GM03348 (cell line): ENCODE results near the gene SCN2B.

ENCODE experiments used
- DNase-seq: peaks from one replicate; pipeline ENCODE4 v3.0.0; 2012; ENCODE audit warnings: low spot score

SCN2B gene

GRCh38 chr11:118132385-118133151 is 43.9 kb downstream of the SCN2B start:
- DNase-seq, result no peak

DNA sequence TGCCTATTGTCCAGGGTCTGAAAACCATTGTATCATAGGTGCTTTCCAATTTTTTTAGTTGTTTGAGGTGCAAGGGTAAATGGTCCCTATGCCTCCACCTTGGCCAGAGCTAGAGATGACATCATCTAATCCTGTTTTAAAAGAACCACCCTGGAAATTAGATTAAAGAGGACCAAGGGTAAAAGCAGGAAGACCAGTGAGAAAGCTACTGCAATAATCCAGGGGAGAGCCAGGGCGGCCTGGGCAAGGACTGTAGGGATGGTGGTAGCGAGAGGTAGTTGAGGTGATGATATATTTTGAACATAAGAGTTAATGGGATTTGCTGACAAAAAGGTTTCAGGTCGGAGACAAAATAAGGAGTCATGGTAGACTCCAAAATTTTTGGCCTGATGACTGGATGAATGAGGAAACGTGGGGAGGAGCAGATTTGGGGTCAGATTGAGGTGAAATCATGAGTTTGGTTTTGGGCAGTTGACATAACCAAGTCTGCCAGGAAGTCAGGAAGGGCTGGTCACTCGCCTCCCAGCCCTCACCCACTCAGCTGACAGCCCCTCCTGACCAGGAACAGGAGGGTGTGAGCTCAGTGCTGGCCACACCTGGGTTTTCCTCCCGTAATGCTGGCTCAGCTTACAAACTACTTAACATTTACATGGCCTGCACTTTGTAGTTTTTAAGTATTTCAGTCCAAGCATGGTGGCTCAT is 46.8 kb downstream of the SCN2B start:
- DNase-seq, result no peak

DNA sequence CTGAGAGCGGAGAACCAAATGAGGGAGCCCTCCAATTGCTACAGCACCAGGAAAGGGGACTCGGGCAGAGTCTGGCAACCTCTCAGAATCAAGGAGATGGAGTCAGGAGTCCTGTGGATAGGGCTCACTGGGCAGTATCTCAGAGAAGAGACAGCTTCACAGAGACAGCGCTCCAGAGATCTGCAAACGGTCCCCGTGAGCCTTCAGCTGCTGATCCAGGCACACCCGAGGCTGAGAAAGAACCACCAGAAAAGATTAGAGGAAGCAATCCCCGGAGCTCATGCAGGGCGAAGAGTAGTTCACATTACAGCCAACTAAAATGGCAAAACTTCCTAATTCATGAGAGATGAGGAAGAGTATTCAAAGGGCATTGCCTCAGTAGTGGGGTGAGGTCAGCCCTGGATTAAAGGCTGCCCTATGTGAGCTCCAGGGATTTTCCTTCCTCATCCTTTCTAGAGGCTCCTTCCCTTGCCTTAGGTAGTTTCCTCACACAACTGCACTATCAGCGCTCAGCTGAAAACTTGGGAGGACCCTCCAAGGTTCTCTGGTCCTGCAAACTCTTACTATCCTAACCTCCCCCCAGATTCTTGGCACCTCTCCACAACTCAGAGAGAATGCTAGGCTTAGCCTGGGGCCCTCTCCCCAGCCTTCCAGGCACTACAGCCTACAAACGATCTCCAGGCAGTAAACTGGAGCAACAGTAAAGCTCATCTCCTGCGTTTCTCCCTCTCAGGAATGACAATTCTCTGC is 47.5 kb downstream of the SCN2B start:
- no peak for DNase-seq

DNA sequence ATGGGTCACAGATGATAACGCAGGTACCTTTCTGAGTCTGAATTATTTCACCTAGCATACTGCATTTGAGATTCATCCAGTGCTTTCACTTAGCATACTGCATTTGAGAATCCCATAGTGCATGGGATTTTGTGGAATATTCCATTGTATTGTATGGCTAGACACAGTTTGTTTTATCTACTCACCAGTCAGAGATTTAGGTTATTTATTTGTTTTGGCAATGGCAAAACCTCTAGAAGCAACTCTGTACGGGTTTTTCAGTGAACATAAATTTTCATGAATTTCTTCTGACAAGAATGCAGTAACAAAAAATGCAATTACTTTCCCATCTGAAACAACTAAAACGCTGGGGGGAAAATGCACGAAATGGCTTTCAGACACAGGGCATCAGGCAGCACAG is 48.1 kb downstream of the SCN2B start:
- DNase-seq, result no peak

GRCh38 chr11:118126082-118126838 is 50.2 kb downstream of the SCN2B start:
- DNase-seq, result no peak

DNA sequence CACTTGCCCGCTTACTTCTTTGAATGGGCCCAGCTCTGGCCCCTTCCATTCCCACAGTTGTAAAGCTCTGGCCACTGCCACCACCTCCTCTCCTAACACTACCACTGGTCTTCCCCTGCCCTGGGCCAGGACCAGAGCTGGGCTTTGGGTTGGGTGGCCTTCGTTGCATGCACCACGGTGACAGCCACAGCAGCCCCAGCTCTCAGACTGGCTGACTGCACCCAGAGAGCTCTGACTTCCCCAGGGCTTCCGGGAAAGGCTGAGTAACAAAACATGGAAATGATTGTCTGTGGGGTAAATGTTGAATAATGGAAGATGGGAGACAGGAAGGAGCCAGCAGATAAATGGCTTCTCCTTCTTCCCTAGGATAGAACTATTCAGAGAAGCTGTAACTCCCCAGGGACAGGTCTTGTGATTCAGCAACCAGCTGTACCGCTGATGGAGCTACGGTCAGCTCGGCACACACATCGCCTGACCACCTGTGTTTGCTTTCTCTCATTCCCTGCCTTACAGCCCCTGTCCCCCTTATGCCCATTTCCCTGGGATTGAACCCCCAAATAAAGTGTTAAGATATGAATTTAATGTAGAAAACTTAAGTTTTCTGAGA is 51.4 kb downstream of the SCN2B start:
- no peak for DNase-seq

DNA sequence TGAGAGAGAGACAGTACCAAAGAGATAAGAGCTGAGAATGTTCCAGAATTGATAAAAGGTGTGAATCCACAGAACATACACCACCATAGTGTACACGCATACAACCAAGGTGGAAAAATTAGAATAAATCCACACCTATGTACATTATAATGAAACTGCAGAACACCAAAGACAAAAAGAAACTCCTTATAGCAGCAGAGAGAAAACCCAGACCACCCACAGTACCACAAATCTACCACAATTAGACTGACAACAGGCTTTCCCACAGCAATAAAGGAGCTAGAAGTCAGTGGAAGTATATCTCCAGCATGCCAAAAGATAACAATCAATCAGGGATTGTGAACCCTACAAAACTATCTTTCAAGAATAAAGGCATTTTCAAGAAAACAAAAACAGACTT is 55.6 kb downstream of the SCN2B start:
- DNase-seq, result no peak

DNA sequence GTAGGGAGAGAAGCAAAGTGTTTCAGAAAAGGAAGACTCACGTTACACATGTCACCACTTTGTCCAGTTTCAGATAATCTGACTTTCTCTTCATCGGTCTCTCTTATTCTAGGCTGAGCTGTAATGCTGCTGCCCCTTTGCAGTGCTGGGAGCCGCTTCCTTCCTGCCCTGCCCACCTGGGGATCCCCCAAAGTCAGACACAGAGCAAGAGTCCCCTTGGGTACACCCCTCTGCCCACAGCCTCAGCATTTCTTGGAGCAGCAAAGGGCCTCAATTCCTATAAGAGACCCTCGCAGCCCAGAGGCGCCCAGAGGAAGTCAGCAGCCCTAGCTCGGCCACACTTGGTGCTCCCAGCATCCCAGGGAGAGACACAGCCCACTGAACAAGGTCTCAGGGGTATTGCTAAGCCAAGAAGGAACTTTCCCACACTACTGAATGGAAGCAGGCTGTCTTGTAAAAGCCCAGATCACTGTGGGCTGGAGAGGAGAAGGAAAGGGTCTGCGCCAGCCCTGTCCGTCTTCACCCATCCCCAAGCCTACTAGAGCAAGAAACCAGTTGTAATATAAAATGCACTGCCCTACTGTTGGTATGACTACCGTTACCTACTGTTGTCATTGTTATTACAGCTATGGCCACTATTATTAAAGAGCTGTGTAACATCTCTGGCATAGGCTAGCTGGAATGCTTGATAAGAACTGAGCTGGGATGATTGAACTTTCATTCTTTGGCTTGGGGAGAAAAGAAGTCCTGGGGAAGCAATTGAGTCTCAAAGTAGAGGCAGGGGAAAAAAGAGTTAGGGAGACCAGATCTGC is 58.4 kb downstream of the SCN2B start:
- DNase-seq, result no peak

- DNase-seq, result no peak
Measured at GRCh38 chr11:118115048-118115447, 61.4 kb downstream of the SCN2B start.

- no peak for DNase-seq
Measured at GRCh38 chr11:118114266-118114665, 62.2 kb downstream of the SCN2B start.

DNA sequence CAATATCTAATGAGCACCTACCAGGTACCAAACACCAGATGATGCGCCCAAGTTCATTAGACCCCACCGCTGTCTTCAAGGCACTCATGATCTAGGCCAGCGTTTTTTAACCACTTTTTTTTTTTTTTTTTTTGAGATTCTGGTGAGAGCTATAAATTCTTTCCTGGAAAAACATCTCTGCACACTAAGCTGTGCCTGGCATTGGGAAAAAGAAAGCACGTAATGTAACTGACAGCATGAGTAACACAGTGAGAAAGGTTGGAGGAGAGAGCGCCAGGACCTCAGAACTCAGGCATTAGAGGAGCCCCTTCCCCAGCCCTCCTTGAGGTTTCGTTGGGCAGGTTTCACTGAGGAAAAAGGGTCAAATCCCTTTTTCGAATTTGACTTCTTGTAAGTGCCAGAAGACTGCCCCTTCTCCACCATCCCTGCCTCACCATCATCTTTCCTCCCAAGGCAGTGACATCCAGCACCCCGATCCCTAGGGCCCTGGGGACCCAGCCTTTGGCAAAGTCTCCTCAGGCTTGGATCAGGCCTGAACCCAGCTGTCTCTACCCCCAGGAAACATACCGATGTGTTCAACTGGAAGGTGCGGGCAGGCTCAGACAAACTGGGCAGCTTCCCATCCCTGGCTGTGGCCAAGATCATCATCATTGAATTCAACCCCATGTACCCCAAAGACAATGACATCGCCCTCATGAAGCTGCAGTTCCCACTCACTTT is 63.6 kb downstream of the SCN2B start:
- DNase-seq, result no peak
